Right forelimb (tissue), 1 donor: Measurements from ENCODE around the gene ZNF469.

Experiments
- DNase-seq: peaks from one replicate; pipeline ENCODE4 v3.0.0-alpha.2; 2018

ZNF469 gene

GRCh38 chr16:88380099-88380498, 2.7 kb upstream of the ZNF469 start:
- peak; percentile 16 for DNase-seq

GRCh38 chr16:88380619-88381018, 2.1 kb upstream of the ZNF469 start:
- DNase-seq, result peak; percentile 31

- peak; percentile 43 for DNase-seq
Observed at GRCh38 chr16:88381820-88382451, 823 bp upstream of the ZNF469 start.

GRCh38 chr16:88383401-88384221, 852 bp downstream of the ZNF469 start:
- no peak for DNase-seq

GRCh38 chr16:88384222-88385111, 1.7 kb downstream of the ZNF469 start:
- no peak for DNase-seq

- DNase-seq, result no peak
Observed at GRCh38 chr16:88385112-88385594, 2.4 kb downstream of the ZNF469 start.

GRCh38 chr16:88385831-88386815, 3.4 kb downstream of the ZNF469 start:
- no peak for DNase-seq

- DNase-seq, result no peak
Observed at GRCh38 chr16:88387180-88387765, 4.5 kb downstream of the ZNF469 start.

GRCh38 chr16:88387941-88388627, 5.3 kb downstream of the ZNF469 start:
- peak; percentile 78 for DNase-seq

GRCh38 chr16:88389191-88389590, 6.4 kb downstream of the ZNF469 start:
- no peak for DNase-seq

GRCh38 chr16:88389621-88390160, 6.9 kb downstream of the ZNF469 start:
- DNase-seq, result no peak

GRCh38 chr16:88390265-88390664, 7.5 kb downstream of the ZNF469 start:
- DNase-seq, result no peak

GRCh38 chr16:88390735-88391134, 8.0 kb downstream of the ZNF469 start:
- DNase-seq, result no peak

- DNase-seq, result no peak
Observed at GRCh38 chr16:88391144-88391850, 8.5 kb downstream of the ZNF469 start.

GRCh38 chr16:88392111-88392510, 9.4 kb downstream of the ZNF469 start:
- DNase-seq, result no peak

- no peak for DNase-seq
Observed at GRCh38 chr16:88392616-88393015, 9.9 kb downstream of the ZNF469 start.

- DNase-seq, result no peak
Observed at GRCh38 chr16:88393034-88393433, 10.3 kb downstream of the ZNF469 start.

- DNase-seq, result no peak
Observed at GRCh38 chr16:88393571-88393970, 10.8 kb downstream of the ZNF469 start.

- no peak for DNase-seq
Observed at GRCh38 chr16:88394426-88394825, 11.7 kb downstream of the ZNF469 start.
